HEK293 (cell line): ENCODE measurements around the gene TEX2.
A peak's percentile ranks its signal among the peaks of the same experiment; 100 is the strongest.
"Not testable (repeated sequence)": the region's sequence is repeated elsewhere in the genome, so short reads cannot be mapped to it uniquely, and the experiment has no call there.

Source experiments
- CTCF ChIA-PET: fragments of 350-600 bp; formaldehyde crosslinking; extraction: SDS; loops from one replicate; lab custom pipeline; 2021; ENCODE audit warnings: antibody characterized with exemption; lab: Yijun Ruan, JAX
- POLR2A ChIA-PET: fragments of 300-600 bp; formaldehyde crosslinking; extraction: SDS; loops from one replicate; lab custom pipeline; 2020; ENCODE audit warnings: antibody characterized with exemption, inconsistent platforms; lab: Yijun Ruan, JAX
- H3K27ac ChIP-seq: fragments of 200-500 bp; sonication (Bioruptor generic); 2 replicates; pipeline ENCODE4 v1.5.1; 2014; ENCODE audit warnings: low read depth, low read length, control low read depth, inconsistent platforms; ENCODE audit errors: extremely low read depth
- H3K36me3 ChIP-seq, 2 experiments: fragments of 200-500 bp in 1 of 2; sonication (Bioruptor generic) in 1 of 2; 1 replicate in 1 of 2; 2 replicates in 1 of 2; pipeline ENCODE4 v1.5.1; 2014 to 2017; ENCODE audit warnings: inconsistent platforms in 2 of 2, low read length in 2 of 2; ENCODE audit not compliant: control insufficient read depth in 2 of 2, insufficient read depth in 1 of 2
- H3K4me1 ChIP-seq: fragments of 200-500 bp; sonication (Bioruptor generic); 2 replicates; pipeline ENCODE4 v1.5.1; 2014; ENCODE audit warnings: mild to moderate bottlenecking, low read length, inconsistent platforms; ENCODE audit not compliant: control insufficient read depth, insufficient read depth
- H3K4me3 ChIP-seq: 2 replicates; pipeline ENCODE4 v1.5.1; 2011; ENCODE audit warnings: low read depth, mild to moderate bottlenecking, control low read depth, low read length, moderate library complexity
- H3K9me3 ChIP-seq: fragments of 200-500 bp; sonication (Bioruptor generic); 2 replicates; pipeline ENCODE4 v1.5.1; 2014; ENCODE audit warnings: low read depth, low read length, inconsistent platforms; ENCODE audit not compliant: control insufficient read depth, insufficient read depth
- KLF7 ChIP-seq: fragments of 450-650 bp; formaldehyde crosslinking; IDR thresholded peaks from 2 replicates; pipeline ENCODE4 v1.5.1; 2016; ENCODE audit warnings: missing biosample characterization, missing genetic modification characterization, borderline replicate concordance
- KLF9 ChIP-seq: fragments of 450-650 bp; formaldehyde crosslinking; IDR thresholded peaks from 2 replicates; pipeline ENCODE4 v1.5.1; 2016; ENCODE audit warnings: missing biosample characterization, missing genetic modification characterization, low read depth
- MYNN ChIP-seq: fragments of 450-650 bp; formaldehyde crosslinking; IDR thresholded peaks from 2 replicates; pipeline ENCODE4 v1.5.1; 2016; ENCODE audit warnings: missing biosample characterization, missing genetic modification characterization, borderline replicate concordance
- SP3 ChIP-seq: fragments of 450-650 bp; formaldehyde crosslinking; IDR thresholded peaks from 2 replicates; pipeline ENCODE4 v1.5.1; 2016; ENCODE audit warnings: missing biosample characterization, missing genetic modification characterization
- TRIM28 ChIP-seq: IDR thresholded peaks from 2 replicates; pipeline ENCODE4 v1.6.1; 2011; ENCODE audit warnings: low read length, control low read depth, borderline replicate concordance
- WT1 ChIP-seq: fragments of 450-650 bp; formaldehyde crosslinking; IDR thresholded peaks from 2 replicates; pipeline ENCODE4 v1.5.1; 2016; ENCODE audit warnings: missing biosample characterization, missing genetic modification characterization
- ZBTB48 ChIP-seq: fragments of 450-650 bp; formaldehyde crosslinking; IDR thresholded peaks from 2 replicates; pipeline ENCODE4 v1.5.1; 2016; ENCODE audit warnings: missing biosample characterization, missing genetic modification characterization
- ZNF121 ChIP-seq: fragments of 450-650 bp; formaldehyde crosslinking; IDR thresholded peaks from 2 replicates; pipeline ENCODE4 v1.5.1; 2016; ENCODE audit warnings: missing biosample characterization, missing genetic modification characterization
- ZNF148 ChIP-seq: fragments of 450-650 bp; formaldehyde crosslinking; IDR thresholded peaks from 2 replicates; pipeline ENCODE4 v1.5.0; 2017; ENCODE audit warnings: missing biosample characterization, missing genetic modification characterization, borderline replicate concordance
- ZNF221 ChIP-seq: fragments of 450-650 bp; formaldehyde crosslinking; IDR thresholded peaks from 2 replicates; pipeline ENCODE4 v1.5.1; 2017; ENCODE audit warnings: missing biosample characterization, missing genetic modification characterization, borderline replicate concordance
- ZNF24 ChIP-seq: fragments of 450-650 bp; formaldehyde crosslinking; IDR thresholded peaks from 2 replicates; pipeline ENCODE4 v1.5.1; 2016; ENCODE audit warnings: missing biosample characterization, missing genetic modification characterization
- ZNF404 ChIP-seq: fragments of 450-650 bp; formaldehyde crosslinking; IDR thresholded peaks from 2 replicates; pipeline ENCODE4 v1.5.1; 2017; ENCODE audit warnings: missing biosample characterization, missing genetic modification characterization
- ZNF501 ChIP-seq: fragments of 450-650 bp; formaldehyde crosslinking; IDR thresholded peaks from 2 replicates; pipeline ENCODE4 v1.5.1; 2016; ENCODE audit warnings: missing biosample characterization, missing genetic modification characterization
- ZNF549 ChIP-seq: fragments of 450-650 bp; IDR thresholded peaks from 2 replicates; pipeline ENCODE4 v1.5.1; 2018; ENCODE audit warnings: missing biosample characterization, missing genetic modification characterization, mild to moderate bottlenecking, inconsistent platforms, moderate library complexity
- ZNF600 ChIP-seq: fragments of 450-650 bp; formaldehyde crosslinking; IDR thresholded peaks from 2 replicates; pipeline ENCODE4 v1.5.1; 2016; ENCODE audit warnings: missing biosample characterization, missing genetic modification characterization
- ZNF623 ChIP-seq: fragments of 450-650 bp; formaldehyde crosslinking; IDR thresholded peaks from 2 replicates; pipeline ENCODE4 v1.5.1; 2016; ENCODE audit warnings: missing biosample characterization, missing genetic modification characterization
- ZNF658 ChIP-seq: fragments of 450-650 bp; formaldehyde crosslinking; IDR thresholded peaks from 2 replicates; pipeline ENCODE4; 2016; ENCODE audit warnings: missing biosample characterization, missing genetic modification characterization
- ZNF677 ChIP-seq: fragments of 450-650 bp; IDR thresholded peaks from 2 replicates; pipeline ENCODE4 v1.5.0; 2018; ENCODE audit warnings: missing biosample characterization, mild to moderate bottlenecking, missing genetic modification characterization, moderate library complexity
- ZNF707 ChIP-seq: fragments of 450-650 bp; formaldehyde crosslinking; IDR thresholded peaks from 2 replicates; pipeline ENCODE4 v1.5.1; 2016; ENCODE audit warnings: missing biosample characterization, missing genetic modification characterization
- ZSCAN18 ChIP-seq: fragments of 450-650 bp; formaldehyde crosslinking; IDR thresholded peaks from 2 replicates; pipeline ENCODE4 v1.5.1; 2016; ENCODE audit warnings: missing biosample characterization, missing genetic modification characterization
- TF ChIP-seq, protein P1 (sequence below): fragments of 450-650 bp; formaldehyde crosslinking; IDR thresholded peaks from 2 replicates; pipeline ENCODE4 v1.5.1; 2016; ENCODE audit warnings: missing biosample characterization, missing genetic modification characterization

TEX2 gene

GRCh38 chr17:64182325-64183012 lies 80.6 kb downstream of the TEX2 start:
- POLR2A ChIA-PET: no interaction called here

DNA sequence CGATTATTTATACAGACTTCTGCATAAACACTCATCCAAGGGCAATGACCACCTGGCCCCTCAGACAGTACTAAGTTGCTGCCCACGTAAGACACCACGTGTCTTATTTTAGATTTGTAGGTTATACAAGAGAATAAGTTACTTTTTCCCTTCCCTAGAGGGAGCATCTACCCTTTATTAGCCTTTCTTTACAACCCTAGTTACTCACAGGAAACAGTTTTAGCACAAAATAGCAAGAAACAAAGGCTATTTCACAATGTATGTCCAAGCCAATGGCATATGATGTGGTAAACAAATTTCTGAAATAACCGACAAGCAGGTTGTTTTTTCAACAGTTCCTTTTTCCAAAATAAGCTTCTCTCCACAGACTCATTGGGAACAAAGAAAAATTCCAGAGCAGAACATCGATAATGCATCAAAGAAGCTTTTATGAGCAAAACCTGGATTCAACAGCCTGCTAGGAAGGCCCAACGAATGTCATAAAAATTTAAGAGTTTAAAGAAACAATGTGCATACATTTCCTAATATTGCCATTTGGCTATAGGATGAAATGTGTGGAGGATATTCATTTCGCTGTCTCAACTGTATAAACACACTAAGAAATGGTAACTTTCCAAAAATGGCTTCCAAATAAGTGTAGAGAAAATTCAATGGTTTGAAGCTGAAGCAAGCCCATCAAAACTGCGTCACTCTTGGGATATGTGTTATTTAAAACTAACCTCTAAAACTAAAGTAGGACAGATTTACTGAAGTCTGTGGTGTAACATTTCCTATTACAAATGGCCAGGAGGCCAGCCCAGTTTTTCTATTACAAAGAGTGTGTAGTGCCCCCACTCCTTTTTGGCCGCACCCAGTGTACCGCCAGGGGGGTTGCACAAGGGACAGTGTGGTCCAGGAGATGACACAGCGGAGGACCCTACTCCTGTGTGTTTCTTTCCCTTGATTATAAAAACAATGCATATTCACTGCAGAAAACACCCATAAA lies 82.7 kb downstream of the TEX2 start:
- no peaks in the 10 kb centered on the region for H3K4me1 ChIP-seq
- ChIA-PET POLR2A (no interaction called here), CTCF (interaction anchor here (2.3 kb wide), 1 partner anchor 102 kb away, joined by 6 read pairs; no protein-coding TSS in a partner anchor)
- no peak overlapping the region for H3K4me3 ChIP-seq
- peaks cover 0 to 20% of the 10 kb centered on the region in 2 experiments; a peak in 1 of 3 replicates for H3K36me3 ChIP-seq
- H3K9me3 ChIP-seq: no peaks in the 10 kb centered on the region
- TF ChIP-seq ZNF677 (tag by site-specific recombination) (no peak), ZNF404 (no peak), ZNF600 (tag by site-specific recombination) (no peak), ZNF623 (tag by site-specific recombination) (no peak), ZNF501 (tag by site-specific recombination) (no peak), ZNF549 (tag by site-specific recombination) (no peak), ZNF24 (no peak), ZSCAN18 (tag by site-specific recombination) (no peak), MYNN (tag by site-specific recombination) (no peak), ZBTB48 (no peak), ZNF707 (tag by site-specific recombination) (no peak), SP3 (no peak), TRIM28 (no peak), KLF7 (no peak), KLF9 (tag by site-specific recombination) (no peak), ZNF221 (tag by site-specific recombination) (no peak), ZNF148 (tag by site-specific recombination) (no peak), ZNF658 (tag by site-specific recombination) (no peak)
- TF ChIP-seq, protein P1, sequence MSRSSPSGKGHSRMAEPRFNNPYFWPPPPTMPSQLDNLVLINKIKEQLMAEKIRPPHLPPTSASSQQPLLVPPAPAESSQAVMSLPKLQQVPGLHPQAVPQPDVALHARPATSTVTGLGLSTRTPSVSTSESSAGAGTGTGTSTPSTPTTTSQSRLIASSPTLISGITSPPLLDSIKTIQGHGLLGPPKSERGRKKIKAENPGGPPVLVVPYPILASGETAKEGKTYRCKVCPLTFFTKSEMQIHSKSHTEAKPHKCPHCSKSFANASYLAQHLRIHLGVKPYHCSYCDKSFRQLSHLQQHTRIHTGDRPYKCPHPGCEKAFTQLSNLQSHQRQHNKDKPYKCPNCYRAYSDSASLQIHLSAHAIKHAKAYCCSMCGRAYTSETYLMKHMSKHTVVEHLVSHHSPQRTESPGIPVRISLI (tag by site-specific recombination): no peak
- no peak overlapping the region for H3K27ac ChIP-seq

More at GRCh38 chr17:64182325-64183012, 80.6 kb downstream of the TEX2 start:
- Histone ChIP-seq H3K9me3 (no peaks in the 10 kb centered on the region), H3K4me3 (no peak overlapping the region), H3K4me1 (no peaks in the 10 kb centered on the region), H3K27ac (no peak overlapping the region), H3K36me3 (peaks cover 0 to 8% of the 10 kb centered on the region in 2 experiments; a peak in 2 of 3 replicates)
- TF ChIP-seq ZNF121 (tag by site-specific recombination) (no peak), WT1 (0 out of 2 replicates have a peak, but pooled peaks have one; percentile 47)
- CTCF ChIA-PET: interaction anchor here (2.3 kb wide), 1 partner anchor 100 kb away, joined by 6 read pairs; no protein-coding TSS in a partner anchor

GRCh38 chr17:64179024-64179423 lies 84.0 kb downstream of the TEX2 start:
- H3K4me1 ChIP-seq, H3K9me3 ChIP-seq, H3K27ac ChIP-seq, H3K4me3 ChIP-seq: not testable (repeated sequence)
- peaks cover 0 to 34% of the 10 kb centered on the region in 2 experiments; a peak in 1 of 3 replicates for H3K36me3 ChIP-seq
- POLR2A ChIA-PET: interaction anchor here (0.5 to 1.1 kb wide), 2 partner anchors 8 to 33 kb away, joined by 3 read pairs; no protein-coding TSS in a partner anchor
- CTCF ChIA-PET: interaction anchor here (0.6 kb wide), 1 partner anchor 11 kb away, joined by 4 read pairs; no protein-coding TSS in a partner anchor
